RWPE2 (cell line): Measurements from ENCODE around the gene ACOT11.

Experiments used
- ATAC-seq: fragments of 200-7000 bp; cut with Tn5 transposase; 3 replicates; pipeline ENCODE4 v1.9.1; 2021; ENCODE audit warnings: low read depth
- DNase-seq: peaks from one replicate; pipeline ENCODE4 v3.0.0-alpha.2; 2020; ENCODE audit warnings: low spot score
- H3K27ac ChIP-seq: fragments of 450-650 bp; 2 replicates; pipeline ENCODE4 v1.5.1; 2017; ENCODE audit warnings: mild to moderate bottlenecking; ENCODE audit not compliant: poor library complexity, severe bottlenecking
- H3K27me3 ChIP-seq: fragments of 250-450 bp; sonication (Bioruptor Pico); 2 replicates; pipeline ENCODE4 v1.5.1; 2021; ENCODE audit warnings: mild to moderate bottlenecking, moderate library complexity; ENCODE audit not compliant: insufficient read depth, poor library complexity, severe bottlenecking
- H3K36me3 ChIP-seq: fragments of 250-450 bp; sonication (Bioruptor Pico); 2 replicates; pipeline ENCODE4 v1.5.1; 2020; ENCODE audit warnings: low read depth, mild to moderate bottlenecking, moderate library complexity
- H3K4me1 ChIP-seq: fragments of 250-450 bp; sonication (Bioruptor Pico); 2 replicates; pipeline ENCODE4 v1.5.1; 2021; ENCODE audit warnings: mild to moderate bottlenecking, moderate library complexity; ENCODE audit not compliant: insufficient read depth, poor library complexity, severe bottlenecking
- H3K4me3 ChIP-seq: fragments of 250-450 bp; sonication (Bioruptor Pico); 2 replicates; pipeline ENCODE4 v1.5.1; 2021; ENCODE audit warnings: mild to moderate bottlenecking, moderate library complexity; ENCODE audit not compliant: severe bottlenecking
- H3K9me3 ChIP-seq: fragments of 250-450 bp; sonication (Bioruptor Pico); 2 replicates; pipeline ENCODE4 v1.5.1; 2021; ENCODE audit warnings: mild to moderate bottlenecking, moderate library complexity; ENCODE audit not compliant: severe bottlenecking
- TF ChIP-seq, protein P1 (sequence below): fragments of 450-650 bp; IDR thresholded peaks from one replicate; pipeline ENCODE4 v1.5.1; 2017; ENCODE audit warnings: mild to moderate bottlenecking, moderate library complexity; ENCODE audit not compliant: poor library complexity, severe bottlenecking

The ACOT11 gene

DNA sequence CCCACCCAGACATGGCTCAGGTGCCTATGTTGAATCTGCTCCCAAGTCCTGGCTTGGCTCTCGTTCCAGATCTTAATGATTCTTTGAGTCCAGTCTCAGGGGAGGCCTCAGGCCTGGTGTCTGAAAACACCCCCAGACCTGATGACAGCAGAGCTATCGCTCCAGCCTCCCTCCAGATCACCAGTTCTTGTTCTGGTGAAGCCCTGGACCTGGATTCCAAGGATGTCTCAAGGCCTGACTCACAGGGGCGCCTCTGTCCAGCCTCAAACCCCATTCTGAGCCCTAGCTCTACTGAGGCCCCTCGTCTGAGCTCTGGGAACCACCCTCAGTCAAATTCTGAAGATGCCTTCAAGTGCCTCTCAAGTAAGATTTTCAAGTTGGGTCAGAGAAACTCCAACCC lies 105.0 kb downstream of the ACOT11 start:
- TF ChIP-seq, protein P1, sequence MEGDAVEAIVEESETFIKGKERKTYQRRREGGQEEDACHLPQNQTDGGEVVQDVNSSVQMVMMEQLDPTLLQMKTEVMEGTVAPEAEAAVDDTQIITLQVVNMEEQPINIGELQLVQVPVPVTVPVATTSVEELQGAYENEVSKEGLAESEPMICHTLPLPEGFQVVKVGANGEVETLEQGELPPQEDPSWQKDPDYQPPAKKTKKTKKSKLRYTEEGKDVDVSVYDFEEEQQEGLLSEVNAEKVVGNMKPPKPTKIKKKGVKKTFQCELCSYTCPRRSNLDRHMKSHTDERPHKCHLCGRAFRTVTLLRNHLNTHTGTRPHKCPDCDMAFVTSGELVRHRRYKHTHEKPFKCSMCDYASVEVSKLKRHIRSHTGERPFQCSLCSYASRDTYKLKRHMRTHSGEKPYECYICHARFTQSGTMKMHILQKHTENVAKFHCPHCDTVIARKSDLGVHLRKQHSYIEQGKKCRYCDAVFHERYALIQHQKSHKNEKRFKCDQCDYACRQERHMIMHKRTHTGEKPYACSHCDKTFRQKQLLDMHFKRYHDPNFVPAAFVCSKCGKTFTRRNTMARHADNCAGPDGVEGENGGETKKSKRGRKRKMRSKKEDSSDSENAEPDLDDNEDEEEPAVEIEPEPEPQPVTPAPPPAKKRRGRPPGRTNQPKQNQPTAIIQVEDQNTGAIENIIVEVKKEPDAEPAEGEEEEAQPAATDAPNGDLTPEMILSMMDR, result no peak
- DNase-seq (no peak), ATAC-seq (no peak)

DNA sequence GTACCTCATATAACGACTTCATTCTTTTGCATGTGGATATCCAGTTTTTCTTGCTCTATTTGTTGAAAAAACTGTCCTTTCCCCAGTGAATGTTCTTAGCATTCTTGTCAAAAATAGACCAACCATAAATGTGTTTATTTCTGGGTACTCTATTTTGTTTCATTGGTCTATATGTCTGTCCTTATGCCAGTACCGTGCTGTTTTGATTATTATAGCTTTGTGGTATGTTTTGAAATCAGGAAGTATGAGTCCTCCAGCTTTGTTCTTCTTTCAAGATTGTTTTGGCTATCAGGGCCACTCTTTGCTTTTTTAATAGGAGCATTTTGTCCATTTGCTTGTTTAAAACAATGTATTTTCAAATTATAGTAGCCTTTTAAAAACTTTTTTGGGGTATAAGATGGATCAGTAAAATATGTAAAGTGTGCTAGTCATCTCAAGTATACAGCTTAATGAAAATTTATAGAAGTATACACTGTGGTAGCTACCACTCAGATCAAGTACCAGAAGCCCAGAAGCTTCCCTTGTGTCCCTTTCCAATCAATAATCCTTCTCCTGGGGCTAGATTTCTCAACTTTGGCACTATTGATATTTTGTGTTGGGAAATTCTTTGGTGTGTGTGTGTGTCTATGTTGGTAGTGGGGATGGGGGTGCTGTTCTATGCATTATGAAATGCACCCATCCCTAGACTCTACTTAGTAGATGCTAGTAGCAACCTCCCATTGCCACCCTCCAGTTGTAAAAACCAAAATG lies 110.3 kb downstream of the ACOT11 start:
- Histone ChIP-seq H3K9me3 (peaks cover 2% of the 10 kb centered on the region), H3K4me3 (no peak overlapping the region), H3K27ac (no peak overlapping the region), H3K36me3 (no peaks in the 10 kb centered on the region), H3K4me1 (no peaks in the 10 kb centered on the region), H3K27me3 (no peaks in the 10 kb centered on the region)
- DNase-seq, result no peak
- ATAC-seq, result no peak
- TF ChIP-seq, protein P1, result no peak

More for the DNA sequence above, 105.0 kb downstream of the ACOT11 start:
- Histone ChIP-seq H3K4me1 (no peaks in the 10 kb centered on the region), H3K4me3 (no peak overlapping the region), H3K36me3 (no peaks in the 10 kb centered on the region), H3K27me3 (no peaks in the 10 kb centered on the region), H3K27ac (no peak overlapping the region), H3K9me3 (peaks cover 1% of the 10 kb centered on the region)
